ENCODE measurements around the gene DMRTC2. TPM values are rescaled to one million over a fixed set of nuclear protein-coding genes. Genes with fewer than 3 reads are reported as not detected.

Gene DMRTC2
- total RNA-seq, 4 donors from 2014 or later: not detected

- intact Hi-C loops (cut with DNase I; ENCODE audit: low total_unique reads): no loop called here
- 89 to 92% methylated on average over 19 of the region's 19 CpGs for WGBS, 2 donors
- DNase-seq (ENCODE audit: low spot score in 2 of 2): no peak
- H3K4me3 ChIP-seq (ENCODE audit: low read depth, poor library complexity, severe bottlenecking): no peak overlapping the region
- TF ChIP-seq POLR2A (IDR thresholded peaks at IDR 0.05) (no peak), CTCF (IDR thresholded peaks at IDR 0.05) (no peak)
Measured at GRCh38 chr19:41847351-41848105, 2.7 kb downstream of the DMRTC2 start.

GRCh38 chr19:41848666-41849065 lies 3.8 kb downstream of the DMRTC2 start:
- 90 to 91% methylated on average over 6 of the region's 6 CpGs for WGBS, 2 donors
- no peak for DNase-seq (ENCODE audit: low spot score in 2 of 2)
- TF ChIP-seq CTCF (IDR thresholded peaks at IDR 0.05): no peak
- no peak for TF ChIP-seq POLR2A (IDR thresholded peaks at IDR 0.05)
- H3K4me3 ChIP-seq (ENCODE audit: low read depth, poor library complexity, severe bottlenecking): no peak overlapping the region
- intact Hi-C loops (cut with DNase I; ENCODE audit: low total_unique reads): no loop called here

GRCh38 chr19:41849067-41849466 lies 4.2 kb downstream of the DMRTC2 start:
- no peak for DNase-seq (ENCODE audit: low spot score in 2 of 2)
- TF ChIP-seq CTCF (IDR thresholded peaks at IDR 0.05) (no peak), POLR2A (IDR thresholded peaks at IDR 0.05) (no peak)
- WGBS, 2 donors: 79 to 89% methylated on average over 2 of the region's 2 CpGs
- no peak overlapping the region for H3K4me3 ChIP-seq (ENCODE audit: low read depth, poor library complexity, severe bottlenecking)
- intact Hi-C loops (cut with DNase I; ENCODE audit: low total_unique reads): no loop called here

GRCh38 chr19:41850381-41850780 lies 5.5 kb downstream of the DMRTC2 start:
- intact Hi-C loops (cut with DNase I; ENCODE audit: low total_unique reads): no loop called here
- TF ChIP-seq POLR2A (IDR thresholded peaks at IDR 0.05): no peak
- TF ChIP-seq CTCF (IDR thresholded peaks at IDR 0.05): no peak
- H3K4me3 ChIP-seq (ENCODE audit: low read depth, poor library complexity, severe bottlenecking): no peak overlapping the region
- 54 to 79% methylated on average over 5 of the region's 5 CpGs for WGBS, 2 donors
- DNase-seq (ENCODE audit: low spot score in 2 of 2): no peak

GRCh38 chr19:41851456-41851855 lies 6.6 kb downstream of the DMRTC2 start:
- WGBS, 2 donors: 38 to 40% methylated on average over 4 of the region's 4 CpGs
- intact Hi-C loops (cut with DNase I; ENCODE audit: low total_unique reads): no loop called here

GRCh38 chr19:41853344-41853743 lies 8.5 kb downstream of the DMRTC2 start:
- no peak for DNase-seq (ENCODE audit: low spot score in 2 of 2)
- 43 to 64% methylated on average over 2 of the region's 2 CpGs for WGBS, 2 donors
- TF ChIP-seq POLR2A (IDR thresholded peaks at IDR 0.05): no peak
- no peak overlapping the region for H3K4me3 ChIP-seq (ENCODE audit: low read depth, poor library complexity, severe bottlenecking)
- intact Hi-C loops (cut with DNase I; ENCODE audit: low total_unique reads): no loop called here

More at GRCh38 chr19:41851456-41851855, 6.6 kb downstream of the DMRTC2 start:
- DNase-seq (ENCODE audit: low spot score in 2 of 2): no peak
- TF ChIP-seq POLR2A (IDR thresholded peaks at IDR 0.05): no peak
- H3K4me3 ChIP-seq (ENCODE audit: low read depth, poor library complexity, severe bottlenecking): no peak overlapping the region

GRCh38 chr19:41853768-41854167 lies 8.9 kb downstream of the DMRTC2 start:
- WGBS, 2 donors: 55 to 58% methylated on average over 2 of the region's 2 CpGs
- H3K4me3 ChIP-seq (ENCODE audit: low read depth, poor library complexity, severe bottlenecking): no peak overlapping the region

More at GRCh38 chr19:41853768-41854167, 8.9 kb downstream of the DMRTC2 start:
- DNase-seq (ENCODE audit: low spot score in 2 of 2): no peak
- TF ChIP-seq CTCF (IDR thresholded peaks at IDR 0.05) (no peak), POLR2A (IDR thresholded peaks at IDR 0.05) (no peak)
- intact Hi-C loops (cut with DNase I; ENCODE audit: low total_unique reads): no loop called here
